Fibroblast of pulmonary artery (primary cell): Measurements from ENCODE around the gene RSPH10B.
"Not testable (repeated sequence)": the region's sequence is repeated elsewhere in the genome, so short reads cannot be mapped to it uniquely, and the experiment has no call there.

ENCODE experiments used
- DNase-seq: peaks from one replicate; pipeline ENCODE4 v3.0.0-alpha.2; 2010; ENCODE audit warnings: low read depth
- H3K4me3 ChIP-seq: replicated peaks from 2 replicates; pipeline ENCODE4 v1.5.1; 2011; ENCODE audit warnings: low read depth, mild to moderate bottlenecking, control low read depth, low read length, moderate library complexity
- CTCF ChIP-seq: IDR thresholded peaks from 2 replicates; pipeline ENCODE4 v1.5.1; 2011; ENCODE audit warnings: mild to moderate bottlenecking, control low read depth, low read length, inconsistent platforms; ENCODE audit errors: missing control alignments

Gene RSPH10B

DNA sequence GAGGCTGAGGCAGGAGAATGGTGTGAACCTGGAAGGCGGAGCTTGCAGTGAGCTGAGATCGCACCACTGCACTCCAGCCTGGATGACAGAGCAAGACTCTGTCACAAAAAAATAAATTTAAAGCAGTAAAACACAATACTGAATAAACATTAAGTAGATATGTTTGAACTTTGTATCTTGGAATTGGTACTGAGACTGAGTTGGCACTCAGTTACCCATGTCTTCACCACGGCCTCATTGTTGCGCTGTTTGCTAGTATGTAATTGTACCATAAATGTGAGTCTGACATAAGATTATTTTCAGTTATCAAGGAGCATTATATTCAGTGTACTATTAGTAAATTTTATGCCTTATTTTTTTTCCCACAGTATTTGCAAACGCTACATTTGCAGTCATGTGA, 65.8 kb downstream of the RSPH10B start:
- not testable (repeated sequence) for DNase-seq, H3K4me3 ChIP-seq

GRCh38 chr7:5903002-5903401, 67.5 kb downstream of the RSPH10B start:
- H3K4me3 ChIP-seq, DNase-seq: not testable (repeated sequence)

- H3K4me3 ChIP-seq, result peak within 1 kb of the TSS; percentile 51
- TF ChIP-seq CTCF, result peak; percentile 15
- DNase-seq, result peak; percentile 49
Observed at GRCh38 chr7:5898480-5899224, 71.8 kb downstream of the RSPH10B start, which contains the start of gene CCZ1. Gene CCZ1, plus strand, starts transcription at chr7:5898733. Its CDS starts 67 bp downstream, at chr7:5898800.

DNA sequence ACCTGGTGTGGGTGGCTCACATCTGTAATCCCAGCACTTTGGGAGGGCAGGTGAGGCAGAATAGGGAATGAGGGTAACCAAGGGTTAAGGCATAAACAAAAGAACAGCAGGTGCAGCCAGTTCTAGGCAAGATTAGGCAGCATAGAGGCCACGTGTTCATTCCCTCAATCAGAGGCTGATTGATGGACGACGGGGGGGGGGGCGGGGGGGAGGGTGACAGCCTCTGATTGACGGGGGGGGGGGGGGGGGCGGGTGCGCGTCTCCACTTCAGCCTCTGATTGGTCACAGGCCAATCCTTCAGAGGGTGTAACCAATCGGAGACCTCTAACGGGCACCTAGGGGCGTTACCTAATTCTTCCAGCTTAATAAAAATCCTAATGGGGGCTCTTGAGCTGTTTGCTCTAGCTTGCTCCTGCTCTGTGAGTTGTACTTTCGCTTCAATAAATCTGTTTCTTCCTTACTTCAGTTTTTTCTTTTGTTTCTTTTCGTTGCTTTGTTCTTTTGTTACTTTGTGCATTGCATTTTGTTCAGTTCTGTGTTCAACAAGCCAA, 73.0 kb downstream of the RSPH10B start:
- DNase-seq, H3K4me3 ChIP-seq: not testable (repeated sequence)

DNA sequence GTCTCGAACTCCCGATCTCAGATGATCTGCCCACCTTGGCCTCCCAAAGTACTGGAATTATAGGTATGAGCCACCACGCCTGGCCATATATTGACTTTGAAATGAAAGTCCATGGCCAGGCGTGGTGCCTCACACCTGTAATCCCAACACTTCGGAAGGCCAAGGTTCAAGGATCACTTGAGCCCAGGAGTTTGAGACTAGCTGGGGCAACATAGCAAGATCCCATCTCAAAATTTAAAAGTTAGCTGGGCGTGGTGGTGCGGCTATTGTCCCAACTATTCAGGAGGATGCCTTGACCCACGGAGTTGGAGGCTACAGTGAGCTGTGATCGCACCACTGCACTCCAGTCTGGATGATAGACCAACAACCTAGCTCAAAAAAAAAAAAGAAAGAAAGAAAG, 78.0 kb downstream of the RSPH10B start:
- TF ChIP-seq CTCF, result no peak
- no peak overlapping the region for H3K4me3 ChIP-seq
- DNase-seq, result no peak

DNA sequence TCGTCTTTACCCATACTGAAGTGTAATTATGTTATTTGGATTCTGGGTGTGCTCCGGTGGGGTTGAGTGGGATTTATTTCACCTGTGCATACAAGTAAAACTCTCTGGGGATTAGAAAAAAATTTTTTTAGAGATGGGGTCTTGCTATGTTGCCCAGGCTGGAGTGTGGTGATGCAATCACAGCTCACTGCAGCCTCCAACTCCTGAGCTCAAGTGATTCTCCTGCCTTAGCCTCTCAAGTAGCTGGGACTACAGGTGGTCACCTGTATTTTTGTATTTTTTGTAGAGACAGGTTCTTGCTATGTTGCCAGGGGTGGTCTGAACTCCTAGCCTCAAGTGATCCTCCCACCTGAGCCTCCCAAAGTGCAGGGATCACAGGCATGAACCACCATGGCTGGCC, 80.2 kb downstream of the RSPH10B start:
- not testable (repeated sequence) for H3K4me3 ChIP-seq

GRCh38 chr7:5888021-5888420, 82.5 kb downstream of the RSPH10B start:
- not testable (repeated sequence) for DNase-seq, H3K4me3 ChIP-seq

More for the DNA sequence above, 80.2 kb downstream of the RSPH10B start:
- DNase-seq, result not testable (repeated sequence)

GRCh38 chr7:5884431-5884830, 86.1 kb downstream of the RSPH10B start:
- DNase-seq, H3K4me3 ChIP-seq: not testable (repeated sequence)

DNA sequence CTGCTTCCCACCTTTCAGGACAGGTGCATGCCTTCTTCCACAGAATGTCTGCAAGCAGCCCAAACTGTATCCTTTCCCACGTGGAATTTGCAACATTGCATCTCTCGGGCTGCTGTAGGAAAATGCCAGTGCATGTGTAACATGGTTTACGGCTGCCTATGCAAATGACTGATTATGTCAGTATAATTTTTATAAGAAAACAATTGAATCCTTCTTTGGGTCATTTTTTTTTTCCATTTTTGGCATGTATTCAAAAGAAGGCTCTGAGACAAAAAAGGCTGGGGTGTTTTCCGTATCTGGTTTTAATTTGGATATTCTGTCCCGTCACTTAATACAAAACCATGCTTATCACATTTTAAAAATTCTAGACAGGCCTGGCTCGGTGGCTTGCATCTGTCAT, 90.4 kb downstream of the RSPH10B start:
- not testable (repeated sequence) for H3K4me3 ChIP-seq, DNase-seq

GRCh38 chr7:5879591-5879990, 90.9 kb downstream of the RSPH10B start:
- DNase-seq, result not testable (repeated sequence)

More at GRCh38 chr7:5879591-5879990, 90.9 kb downstream of the RSPH10B start:
- H3K4me3 ChIP-seq, result not testable (repeated sequence)
